ENCODE measurements around the gene NF2.
A peak's percentile ranks its signal among the peaks of the same experiment; 100 is the strongest.

Gene NF2

DNA sequence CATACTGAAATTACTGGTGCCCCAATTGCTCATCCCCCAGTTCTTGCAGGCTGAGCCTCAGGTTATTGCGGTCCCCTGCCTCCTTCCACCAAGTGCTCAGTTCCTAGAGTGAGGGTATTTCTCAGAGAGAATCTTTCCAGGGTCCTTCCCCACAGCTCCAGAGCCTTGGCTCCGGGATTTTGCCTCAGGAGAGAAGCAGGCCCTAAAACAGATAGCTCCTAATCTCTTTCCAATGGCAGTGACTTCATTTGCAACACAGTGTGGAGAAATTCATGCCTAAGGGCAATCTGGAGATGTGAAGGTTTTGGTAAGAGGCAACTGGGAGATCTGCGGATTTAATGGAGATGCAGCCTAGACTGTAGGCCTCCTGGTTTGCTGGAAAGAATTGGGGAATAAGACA, 2.9 kb downstream of the NF2 start:
- no peak for TF ChIP-seq JUND (IDR thresholded peaks at IDR 0.05; ENCODE audit: low read depth)
- in situ Hi-C loops (cut with HindIII; ENCODE audit: low pct_unique_long_range_greater_than_20kb, low sequenced_read_pairs): no loop called here
- no peak for DNase-seq (ENCODE audit: low read depth in 1 of 2, low spot score in 1 of 2)

DNA sequence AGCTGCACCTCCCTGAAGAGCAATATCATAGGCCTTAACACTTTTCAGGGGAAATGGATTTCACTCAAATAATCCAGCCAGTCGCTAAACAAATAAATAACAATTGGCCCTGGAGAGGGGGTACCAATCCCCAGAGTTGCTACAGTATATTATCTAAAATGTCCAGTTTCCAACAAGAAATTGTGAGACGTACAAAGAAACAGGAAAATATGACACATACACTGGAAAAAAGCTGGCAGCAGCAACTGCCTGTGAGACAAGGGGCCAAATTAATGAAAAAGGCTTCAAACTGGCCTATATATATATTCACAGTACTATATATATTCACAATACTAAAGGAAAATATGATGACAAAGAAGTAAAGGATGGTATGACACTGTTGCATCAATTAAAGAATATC, 4.0 kb downstream of the NF2 start:
- in situ Hi-C loops (cut with HindIII; ENCODE audit: low pct_unique_long_range_greater_than_20kb, low sequenced_read_pairs): no loop called here
- no peak for DNase-seq (ENCODE audit: low read depth in 1 of 2, low spot score in 1 of 2)
- no peak for TF ChIP-seq JUND (IDR thresholded peaks at IDR 0.05; ENCODE audit: low read depth)

DNA sequence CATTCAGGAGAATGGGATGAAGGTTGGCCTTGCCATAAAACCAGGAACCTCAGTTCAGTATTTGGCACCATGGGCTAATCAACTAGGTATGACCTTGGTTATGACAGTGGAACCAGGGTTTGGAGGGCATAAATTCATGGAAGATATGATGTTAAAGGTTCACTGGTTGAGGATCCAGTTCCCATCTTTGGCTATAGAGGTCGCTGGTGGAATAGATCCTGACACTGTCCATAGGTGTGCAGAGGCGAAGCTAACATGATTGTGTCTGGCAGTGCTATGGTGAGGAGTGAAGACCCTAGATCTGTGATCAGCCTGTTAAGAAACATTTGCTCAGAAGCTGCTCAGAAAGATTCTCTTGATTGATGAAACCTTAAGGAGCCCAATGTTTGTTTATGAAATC, 5.7 kb downstream of the NF2 start:
- in situ Hi-C loops (cut with HindIII; ENCODE audit: low pct_unique_long_range_greater_than_20kb, low sequenced_read_pairs): no loop called here
- DNase-seq (ENCODE audit: low read depth in 1 of 2, low spot score in 1 of 2): no peak

DNA sequence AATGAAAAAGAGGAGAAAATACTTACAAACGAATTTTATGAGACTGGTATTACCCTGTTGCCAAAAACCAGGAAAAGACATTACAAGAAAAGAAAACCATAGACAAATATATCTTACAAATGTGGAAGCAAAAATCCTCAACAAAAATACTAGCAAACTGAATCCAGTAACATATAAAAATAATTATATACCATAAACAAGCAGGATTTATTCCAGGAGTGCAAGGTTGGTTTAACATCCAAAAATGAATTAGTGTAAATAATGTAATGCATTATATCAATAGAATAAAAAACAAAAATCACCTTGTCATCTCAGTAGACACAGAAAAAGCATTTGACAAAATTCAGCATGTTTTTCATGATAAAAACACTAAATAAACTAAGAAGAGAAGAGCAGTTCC, 7.3 kb downstream of the NF2 start:
- in situ Hi-C loops (cut with HindIII; ENCODE audit: low pct_unique_long_range_greater_than_20kb, low sequenced_read_pairs): no loop called here
- no peak for TF ChIP-seq JUND (IDR thresholded peaks at IDR 0.05; ENCODE audit: low read depth)
- no peak for DNase-seq (ENCODE audit: low read depth in 1 of 2, low spot score in 1 of 2)

More for the DNA sequence above, 5.7 kb downstream of the NF2 start:
- TF ChIP-seq JUND (IDR thresholded peaks at IDR 0.05; ENCODE audit: low read depth): no peak

DNA sequence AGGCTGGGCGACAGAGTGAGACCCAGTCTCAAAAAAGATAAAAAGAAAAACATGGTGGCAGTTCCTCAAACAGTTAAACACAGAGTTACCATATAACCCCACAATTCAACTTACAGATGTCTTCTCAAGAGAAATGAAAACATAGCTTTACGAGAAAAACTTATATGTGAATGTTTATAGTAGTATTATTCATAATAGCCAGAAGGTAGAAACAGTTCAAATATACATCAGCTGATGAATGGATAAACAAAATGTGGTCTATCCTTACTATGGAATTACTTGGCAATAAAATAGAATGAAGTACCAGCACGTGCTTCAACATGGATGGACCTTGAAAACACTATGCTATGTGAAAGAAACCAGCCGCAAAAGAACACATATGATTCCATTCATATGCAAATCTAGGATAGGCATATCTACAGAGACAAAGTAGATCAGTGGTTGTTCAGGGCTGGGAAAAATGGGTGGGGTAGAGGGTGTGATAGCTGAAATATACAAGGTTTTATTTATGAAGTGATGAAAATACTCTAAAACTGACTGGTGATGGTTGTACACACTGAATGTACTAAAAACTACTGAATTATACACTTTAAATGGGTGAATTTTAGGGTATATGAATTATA, 12.4 kb downstream of the NF2 start:
- in situ Hi-C loops (cut with HindIII; ENCODE audit: low pct_unique_long_range_greater_than_20kb, low sequenced_read_pairs): no loop called here
- TF ChIP-seq JUND (IDR thresholded peaks at IDR 0.05; ENCODE audit: low read depth): no peak
- DNase-seq (ENCODE audit: low read depth in 1 of 2, low spot score in 1 of 2): no peak

DNA sequence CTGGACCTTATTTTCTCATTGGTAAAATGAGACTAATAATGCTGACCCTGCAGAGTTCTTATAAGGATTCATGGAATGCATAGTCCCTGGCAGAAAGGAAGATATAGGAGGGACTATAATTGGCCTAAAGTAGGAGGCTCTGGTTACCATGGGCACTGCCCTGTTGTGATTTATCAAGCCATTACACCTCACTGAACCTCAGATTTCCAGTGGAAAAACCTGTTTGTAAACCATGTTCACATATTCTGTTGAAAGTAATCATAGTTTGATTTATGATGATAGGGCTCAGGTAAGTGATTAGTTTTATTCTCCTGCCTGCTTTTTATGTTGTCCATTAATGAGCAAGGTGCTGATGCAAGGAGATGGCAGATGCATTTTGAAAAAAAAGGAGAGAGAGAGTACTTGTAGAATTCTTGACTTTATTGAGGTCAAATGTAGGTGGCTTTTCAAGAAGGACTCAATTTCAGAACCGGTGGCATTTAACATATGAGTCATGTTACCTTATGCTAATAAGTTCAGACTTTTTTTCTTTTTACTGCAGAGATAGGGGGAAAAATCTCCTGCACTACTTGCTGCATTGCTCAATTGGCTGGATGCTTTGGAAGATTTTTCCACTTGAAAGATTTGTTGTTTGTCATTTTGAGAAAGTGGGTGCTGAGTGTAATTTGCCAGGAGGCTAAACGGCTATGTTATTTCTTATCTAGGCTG, 14.6 kb downstream of the NF2 start:
- no peak for DNase-seq (ENCODE audit: low read depth in 1 of 2, low spot score in 1 of 2)
- no peak for TF ChIP-seq JUND (IDR thresholded peaks at IDR 0.05; ENCODE audit: low read depth)
- in situ Hi-C loops (cut with HindIII; ENCODE audit: low pct_unique_long_range_greater_than_20kb, low sequenced_read_pairs): no loop called here

DNA sequence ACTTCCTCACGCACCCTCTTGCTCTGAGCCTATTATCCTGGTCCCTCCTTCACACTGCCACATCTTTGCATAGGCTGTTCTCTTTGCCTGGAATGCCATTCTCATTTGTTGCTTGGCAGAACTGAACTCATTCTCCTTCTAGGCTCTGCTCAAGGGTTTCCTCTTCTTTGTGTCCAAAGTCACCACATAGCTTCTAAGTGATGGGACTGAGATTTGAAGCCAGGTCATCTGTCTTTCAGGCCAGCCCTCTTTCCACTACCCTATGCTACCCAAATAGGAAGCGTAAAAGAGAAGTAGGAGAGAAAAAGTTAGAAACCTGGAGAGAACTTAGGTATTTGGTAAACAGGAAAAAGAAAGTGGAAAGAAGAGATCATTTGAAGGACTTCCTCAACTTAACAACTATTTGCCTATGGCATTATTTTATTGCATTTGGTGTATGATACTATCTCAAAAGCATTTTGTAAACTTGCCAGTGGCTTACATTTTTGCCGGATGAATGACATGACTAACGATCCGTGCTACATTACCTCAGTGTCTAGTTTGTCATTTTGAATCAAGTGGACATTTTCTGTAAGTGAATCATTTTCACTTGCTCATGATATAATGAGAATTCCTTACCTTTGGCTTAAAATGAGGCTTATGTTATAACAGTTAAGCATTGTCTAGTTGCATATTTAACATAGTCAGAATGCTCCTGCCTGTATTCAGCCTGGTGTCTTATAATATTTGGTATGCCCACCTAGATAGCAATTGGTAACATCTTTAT, 18.5 kb downstream of the NF2 start:
- in situ Hi-C loops (cut with HindIII; ENCODE audit: low pct_unique_long_range_greater_than_20kb, low sequenced_read_pairs): no loop called here
- peak; percentile 78 for TF ChIP-seq JUND (IDR thresholded peaks at IDR 0.05; ENCODE audit: low read depth)
- peak; percentile 23 to 90 for DNase-seq (ENCODE audit: low read depth in 1 of 2, low spot score in 1 of 2)

DNA sequence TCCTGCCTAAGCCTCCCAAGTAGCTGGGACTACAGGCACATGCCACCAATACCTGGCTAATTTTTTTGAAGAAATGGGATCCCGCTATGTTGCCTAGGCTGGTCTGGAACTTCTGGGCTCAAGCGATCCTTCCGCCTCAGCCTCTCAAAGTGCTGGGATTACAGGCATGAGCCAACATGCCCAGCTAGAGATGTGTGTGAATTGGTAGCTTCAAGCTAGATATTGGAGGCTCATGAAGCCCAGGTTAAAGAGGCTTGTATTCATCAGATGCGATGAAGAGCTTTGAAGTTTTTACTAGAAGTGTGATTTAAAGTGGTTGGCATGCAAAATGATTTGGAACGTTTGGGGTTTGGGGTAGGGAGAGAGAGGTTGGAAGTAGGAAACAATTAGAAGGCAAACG, 19.6 kb downstream of the NF2 start:
- in situ Hi-C loops (cut with HindIII; ENCODE audit: low pct_unique_long_range_greater_than_20kb, low sequenced_read_pairs): no loop called here
- TF ChIP-seq JUND (IDR thresholded peaks at IDR 0.05; ENCODE audit: low read depth): no peak
- DNase-seq (ENCODE audit: low read depth in 1 of 2, low spot score in 1 of 2): no peak

DNA sequence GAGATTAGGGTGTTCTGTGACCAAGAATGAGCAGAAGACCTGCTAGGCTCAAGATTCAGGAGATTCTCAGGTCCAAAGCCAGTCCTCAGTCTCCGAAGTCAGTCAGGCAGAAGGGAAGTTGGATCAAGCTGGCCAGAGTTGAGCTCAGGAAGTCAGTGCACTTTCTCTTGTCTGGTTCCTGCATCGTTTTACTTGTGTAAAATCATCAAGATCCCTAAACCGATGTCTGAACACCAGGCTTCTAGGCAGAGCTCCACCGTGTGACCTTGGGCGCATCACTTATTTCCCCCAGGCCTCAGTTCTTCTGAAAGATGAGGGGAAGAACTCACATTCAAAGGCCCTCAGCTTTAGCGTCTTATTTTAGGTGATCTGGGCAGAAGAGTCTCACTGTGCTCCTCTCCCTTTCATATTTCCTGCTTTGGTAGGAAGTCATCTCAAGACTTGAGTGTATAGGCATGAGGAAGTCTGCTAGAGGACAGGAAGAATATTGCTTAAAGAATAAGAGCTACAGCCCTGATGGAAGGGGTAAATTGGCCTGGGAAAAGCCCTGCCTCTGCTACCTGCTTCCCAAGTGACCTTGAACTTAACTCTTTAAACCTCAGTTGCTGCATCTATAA, 20.2 kb downstream of the NF2 start:
- no peak for TF ChIP-seq JUND (IDR thresholded peaks at IDR 0.05; ENCODE audit: low read depth)
- in situ Hi-C loops (cut with HindIII; ENCODE audit: low pct_unique_long_range_greater_than_20kb, low sequenced_read_pairs): no loop called here
- no peak for DNase-seq (ENCODE audit: low read depth in 1 of 2, low spot score in 1 of 2)

DNA sequence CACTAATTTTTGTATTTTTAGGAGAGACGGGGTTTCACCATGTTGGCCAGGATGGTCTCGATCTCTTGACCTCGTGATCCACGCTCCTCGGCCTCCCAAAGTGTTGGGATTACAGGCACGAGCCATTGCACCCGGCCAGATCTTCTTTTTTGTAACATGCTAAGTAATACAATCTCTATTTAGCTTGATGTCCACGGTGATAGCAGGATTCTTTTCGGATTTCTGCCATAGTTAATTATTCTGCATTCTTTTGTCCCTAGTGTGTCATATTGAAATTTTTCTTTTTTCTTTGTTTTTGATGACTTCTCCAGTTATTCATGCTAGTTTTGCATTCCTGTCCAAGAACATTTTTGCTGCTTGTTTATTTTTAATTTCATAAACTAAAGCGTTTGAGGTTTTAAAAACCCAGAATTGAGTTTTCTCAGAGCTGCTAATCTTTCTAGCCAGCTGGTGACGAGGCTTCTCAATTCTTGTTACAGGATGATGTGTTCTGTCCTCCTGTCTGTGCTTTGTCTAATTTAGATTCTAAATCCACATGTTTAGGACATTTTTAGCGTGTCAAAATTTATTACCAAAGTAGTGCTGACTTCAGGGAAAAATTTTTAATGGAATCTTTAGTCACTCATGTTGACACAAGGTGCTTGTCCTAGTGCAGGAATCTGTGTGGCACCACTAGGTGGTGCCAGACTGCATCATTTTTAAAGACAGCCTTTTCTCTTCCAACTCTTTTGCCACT, 21.8 kb downstream of the NF2 start:
- in situ Hi-C loops (cut with HindIII; ENCODE audit: low pct_unique_long_range_greater_than_20kb, low sequenced_read_pairs): no loop called here
- no peak for TF ChIP-seq JUND (IDR thresholded peaks at IDR 0.05; ENCODE audit: low read depth)
- DNase-seq (ENCODE audit: low read depth in 1 of 2, low spot score in 1 of 2): peak in 1 of 2 experiments; percentile 68

DNA sequence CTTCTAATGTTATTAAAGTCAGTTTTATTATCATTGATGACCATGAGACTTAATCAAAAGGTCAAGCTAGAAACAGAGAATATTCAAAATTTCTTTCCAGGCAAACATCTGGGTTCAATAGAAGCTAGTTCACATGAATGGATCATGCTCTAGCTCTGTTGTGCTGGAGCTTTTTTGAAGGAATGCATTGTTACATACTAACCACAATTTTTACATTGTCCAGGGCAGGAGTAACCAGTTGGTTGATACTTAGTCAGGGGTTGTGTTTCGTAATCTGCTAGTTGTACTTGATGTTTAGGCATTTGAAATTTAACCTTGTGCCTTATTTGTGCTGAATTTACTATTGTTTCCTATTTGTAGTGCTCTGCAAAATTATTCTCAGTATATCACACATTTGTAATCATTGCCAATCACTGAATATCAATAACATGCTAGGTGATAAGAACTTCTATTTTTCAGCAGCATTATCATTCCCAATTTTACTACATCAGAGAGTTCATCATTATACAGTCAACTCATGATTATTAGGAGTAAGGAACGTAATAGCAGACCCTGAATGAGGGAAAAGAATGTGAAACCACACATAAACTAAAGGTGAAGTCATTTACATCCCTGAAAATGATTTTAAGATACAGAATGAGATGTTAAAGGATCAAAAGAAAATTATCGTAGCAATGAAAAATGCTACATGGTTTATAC, 23.2 kb downstream of the NF2 start:
- in situ Hi-C loops (cut with HindIII; ENCODE audit: low pct_unique_long_range_greater_than_20kb, low sequenced_read_pairs): no loop called here
- TF ChIP-seq JUND (IDR thresholded peaks at IDR 0.05; ENCODE audit: low read depth): no peak
- no peak for DNase-seq (ENCODE audit: low read depth in 1 of 2, low spot score in 1 of 2)

DNA sequence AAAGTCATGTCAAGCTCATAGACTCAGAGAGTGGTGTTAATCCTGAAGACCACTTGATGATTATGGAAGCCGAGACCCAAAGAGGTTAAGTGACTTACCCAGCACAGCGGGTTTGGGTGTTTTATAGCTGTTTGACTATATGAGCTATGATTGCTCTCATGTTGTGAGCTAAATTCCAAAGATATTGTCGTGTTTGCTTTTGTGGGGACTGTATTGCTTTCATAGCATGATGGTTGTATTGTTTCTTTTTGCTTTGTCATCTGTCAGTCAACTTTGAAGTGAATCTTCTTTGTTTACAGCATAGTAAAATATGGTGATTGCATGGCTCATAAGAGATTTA, 23.7 kb downstream of the NF2 start:
- DNase-seq (ENCODE audit: low read depth in 1 of 2, low spot score in 1 of 2): no peak
- TF ChIP-seq JUND (IDR thresholded peaks at IDR 0.05; ENCODE audit: low read depth): no peak
- in situ Hi-C loops (cut with HindIII; ENCODE audit: low pct_unique_long_range_greater_than_20kb, low sequenced_read_pairs): no loop called here
